Measurements from ENCODE around the gene ZNF253. TPM values are rescaled to one million over a fixed set of nuclear protein-coding genes. Genes with fewer than 3 reads are reported as not detected.
"Not testable (repeated sequence)": the region's sequence is repeated elsewhere in the genome, so short reads cannot be mapped to it uniquely, and the experiment has no call there.

ZNF253 gene
- total RNA-seq, 1 experiment from 2014 or later, result 25.3 TPM

DNA sequence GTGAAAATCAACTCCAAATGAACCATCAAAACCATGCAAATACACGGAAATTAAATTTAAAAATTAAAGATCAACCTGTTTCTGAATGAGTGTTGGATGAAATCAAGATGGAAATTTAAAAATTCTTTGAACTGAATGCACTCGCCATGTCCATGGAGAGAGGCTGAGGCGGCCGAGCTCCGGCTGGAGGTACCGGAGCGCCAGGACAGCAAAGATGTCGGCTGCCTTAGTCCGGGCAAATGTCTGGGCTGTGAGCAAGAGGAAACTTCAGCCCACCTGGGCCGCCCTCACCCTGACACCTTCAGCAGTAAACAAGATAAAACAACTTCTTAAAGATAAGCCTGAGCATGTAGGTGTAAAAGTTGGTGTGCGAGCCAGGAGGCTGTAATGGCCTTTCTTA, 38.8 kb upstream of the ZNF253 start:
- Histone ChIP-seq H3K27ac (ENCODE audit: low read length) (no peak overlapping the region), H3K4me3 (ENCODE audit: low read length) (no peak overlapping the region), H2AFZ (ENCODE audit: low read length) (no peak overlapping the region), H3K9me2 (replicated peaks; ENCODE audit: insufficient read depth, low read length) (no peaks in the 10 kb centered on the region), H4K20me1 (ENCODE audit: insufficient read depth, low read depth, low read length) (no peaks in the 10 kb centered on the region), H3K79me2 (ENCODE audit: low read length) (no peaks in the 10 kb centered on the region), H3K4me2 (ENCODE audit: low read depth, low read length, poor library complexity, severe bottlenecking) (no peak overlapping the region), H3K27me3 (ENCODE audit: low read length) (no peaks in the 10 kb centered on the region; the same call in 1 of the 2 replicates), H3K4me1 (ENCODE audit: low read length) (peaks cover 4% of the 10 kb centered on the region), H3K9me3 (ENCODE audit: low read length) (peaks cover 47% of the 10 kb centered on the region), H3K9ac (ENCODE audit: low read length) (no peak overlapping the region), H3K36me3 (ENCODE audit: insufficient read depth, low read length) (no peaks in the 10 kb centered on the region)
- no peak for DNase-seq

DNA sequence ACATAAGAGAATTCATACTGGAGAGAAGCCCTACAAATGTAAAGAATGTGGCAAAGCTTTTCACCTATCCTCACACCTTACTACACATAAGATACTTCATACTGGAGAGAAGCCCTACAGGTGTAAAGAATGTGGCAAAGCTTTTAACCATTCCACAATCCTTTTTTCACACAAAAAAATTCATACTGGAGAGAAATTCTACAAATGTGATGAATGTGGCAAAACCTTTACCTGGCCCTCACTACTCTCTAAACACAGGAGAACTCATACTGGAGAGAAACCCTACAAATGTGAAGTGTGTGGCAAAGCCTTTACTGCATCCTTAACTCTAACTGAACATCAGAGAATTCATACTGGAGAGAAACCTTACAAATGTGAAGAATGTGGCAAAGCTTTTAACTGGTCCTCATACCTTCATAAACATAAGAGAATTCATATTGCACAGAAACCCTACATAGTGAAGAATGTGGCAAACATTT, 30.1 kb upstream of the ZNF253 start:
- Histone ChIP-seq H3K9ac (ENCODE audit: low read length) (no peak overlapping the region), H3K4me3 (ENCODE audit: low read length) (no peak overlapping the region), H3K27me3 (ENCODE audit: low read length) (no peaks in the 10 kb centered on the region), H3K36me3 (ENCODE audit: insufficient read depth, low read length) (no peaks in the 10 kb centered on the region), H2AFZ (ENCODE audit: low read length) (no peak overlapping the region), H3K79me2 (ENCODE audit: low read length) (no peaks in the 10 kb centered on the region), H4K20me1 (ENCODE audit: insufficient read depth, low read depth, low read length) (no peaks in the 10 kb centered on the region), H3K4me2 (ENCODE audit: low read depth, low read length, poor library complexity, severe bottlenecking) (no peak overlapping the region), H3K9me3 (ENCODE audit: low read length) (peaks cover 21% of the 10 kb centered on the region), H3K4me1 (ENCODE audit: low read length) (no peaks in the 10 kb centered on the region), H3K9me2 (replicated peaks; ENCODE audit: insufficient read depth, low read length) (no peaks in the 10 kb centered on the region), H3K27ac (ENCODE audit: low read length) (no peak overlapping the region)
- DNase-seq, result no peak

DNA sequence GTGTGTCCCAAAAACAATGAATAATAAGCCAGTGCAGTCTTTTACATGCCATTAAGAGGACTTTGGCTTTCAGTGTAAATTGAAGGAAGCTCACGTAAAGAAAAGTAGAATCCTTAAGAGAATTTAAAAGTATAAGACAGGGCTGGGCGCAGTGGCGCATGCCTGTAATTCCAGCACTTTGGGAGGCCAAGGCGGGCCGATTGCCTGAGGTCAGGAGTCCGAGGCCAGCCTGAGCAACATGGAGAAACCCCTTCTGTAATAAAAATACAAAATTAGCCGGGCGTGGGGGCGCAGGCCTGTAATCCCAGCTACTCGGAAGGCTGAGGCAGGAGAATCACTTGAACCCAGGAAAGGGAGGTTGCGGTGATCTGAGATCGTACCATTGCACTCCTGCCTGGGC, 17.9 kb upstream of the ZNF253 start:
- no peak overlapping the region for H3K4me2 ChIP-seq (ENCODE audit: low read depth, low read length, poor library complexity, severe bottlenecking)
- H3K79me2 ChIP-seq (ENCODE audit: low read length), result no peaks in the 10 kb centered on the region
- H4K20me1 ChIP-seq (ENCODE audit: insufficient read depth, low read depth, low read length), result no peaks in the 10 kb centered on the region
- H3K4me3 ChIP-seq (ENCODE audit: low read length), result no peak overlapping the region
- peaks cover 9% of the 10 kb centered on the region for H3K9me3 ChIP-seq (ENCODE audit: low read length)
- H3K27ac ChIP-seq (ENCODE audit: low read length), result no peak overlapping the region
- H3K36me3 ChIP-seq (ENCODE audit: insufficient read depth, low read length), result no peaks in the 10 kb centered on the region
- no peak overlapping the region for H2AFZ ChIP-seq (ENCODE audit: low read length)
- no peak overlapping the region for H3K9ac ChIP-seq (ENCODE audit: low read length)
- H3K27me3 ChIP-seq (ENCODE audit: low read length), result no peaks in the 10 kb centered on the region
- DNase-seq, result no peak
- H3K4me1 ChIP-seq (ENCODE audit: low read length), result no peaks in the 10 kb centered on the region
- H3K9me2 ChIP-seq (replicated peaks; ENCODE audit: insufficient read depth, low read length), result no peaks in the 10 kb centered on the region

GRCh38 chr19:19849056-19849455, 16.6 kb upstream of the ZNF253 start:
- Histone ChIP-seq H3K9me2 (replicated peaks; ENCODE audit: insufficient read depth, low read length) (no peaks in the 10 kb centered on the region), H3K4me3 (ENCODE audit: low read length) (no peak overlapping the region), H3K79me2 (ENCODE audit: low read length) (no peaks in the 10 kb centered on the region), H3K4me2 (ENCODE audit: low read depth, low read length, poor library complexity, severe bottlenecking) (no peak overlapping the region), H3K27ac (ENCODE audit: low read length) (no peak overlapping the region), H3K9me3 (ENCODE audit: low read length) (peaks cover 3% of the 10 kb centered on the region), H3K4me1 (ENCODE audit: low read length) (no peaks in the 10 kb centered on the region), H2AFZ (ENCODE audit: low read length) (no peak overlapping the region), H3K36me3 (ENCODE audit: insufficient read depth, low read length) (no peaks in the 10 kb centered on the region), H4K20me1 (ENCODE audit: insufficient read depth, low read depth, low read length) (no peaks in the 10 kb centered on the region), H3K9ac (ENCODE audit: low read length) (no peak overlapping the region), H3K27me3 (ENCODE audit: low read length) (no peaks in the 10 kb centered on the region)
- no peak for DNase-seq

- not testable (repeated sequence) for H4K20me1 ChIP-seq (ENCODE audit: insufficient read depth, low read depth, low read length); H3K9ac ChIP-seq (ENCODE audit: low read length); H3K4me3 ChIP-seq (ENCODE audit: low read length); H3K27ac ChIP-seq (ENCODE audit: low read length); H3K4me2 ChIP-seq (ENCODE audit: low read depth, low read length, poor library complexity, severe bottlenecking); H3K9me2 ChIP-seq (replicated peaks; ENCODE audit: insufficient read depth, low read length); H3K4me1 ChIP-seq (ENCODE audit: low read length); H2AFZ ChIP-seq (ENCODE audit: low read length); DNase-seq; H3K9me3 ChIP-seq (ENCODE audit: low read length); H3K27me3 ChIP-seq (ENCODE audit: low read length); H3K79me2 ChIP-seq (ENCODE audit: low read length); H3K36me3 ChIP-seq (ENCODE audit: insufficient read depth, low read length)
Observed at GRCh38 chr19:19851740-19852139, 13.9 kb upstream of the ZNF253 start.

DNA sequence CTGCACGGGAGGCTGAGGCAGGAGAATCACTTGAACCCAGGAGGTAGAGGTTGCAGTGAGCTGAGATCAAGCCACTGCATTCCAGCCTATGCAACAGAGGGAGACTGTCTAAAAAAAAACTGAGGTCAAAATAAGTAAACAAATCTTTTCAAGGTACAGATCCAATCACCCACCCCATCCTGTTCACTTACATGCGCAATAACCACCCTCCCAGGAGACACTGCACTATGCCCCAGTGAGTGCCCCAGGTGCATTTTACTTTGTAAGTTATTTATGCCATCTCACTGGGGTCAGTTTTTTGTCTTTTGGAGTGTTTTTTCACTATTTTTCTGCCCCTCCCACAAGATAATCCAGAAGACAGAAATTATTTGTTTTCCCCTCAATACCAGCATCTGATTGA, 6.9 kb upstream of the ZNF253 start:
- H3K9me3 ChIP-seq (ENCODE audit: low read length), result no peaks in the 10 kb centered on the region
- DNase-seq, result no peak
- no peaks in the 10 kb centered on the region for H3K36me3 ChIP-seq (ENCODE audit: insufficient read depth, low read length)
- H2AFZ ChIP-seq (ENCODE audit: low read length), result no peak overlapping the region
- no peak overlapping the region for H3K4me2 ChIP-seq (ENCODE audit: low read depth, low read length, poor library complexity, severe bottlenecking)
- H4K20me1 ChIP-seq (ENCODE audit: insufficient read depth, low read depth, low read length), result no peaks in the 10 kb centered on the region
- H3K9me2 ChIP-seq (replicated peaks; ENCODE audit: insufficient read depth, low read length), result no peaks in the 10 kb centered on the region
- H3K27me3 ChIP-seq (ENCODE audit: low read length), result no peaks in the 10 kb centered on the region
- peaks cover 4% of the 10 kb centered on the region; the same call in 1 of the 2 replicates for H3K4me1 ChIP-seq (ENCODE audit: low read length)
- no peak overlapping the region for H3K27ac ChIP-seq (ENCODE audit: low read length)
- no peak overlapping the region for H3K9ac ChIP-seq (ENCODE audit: low read length)
- no peaks in the 10 kb centered on the region for H3K79me2 ChIP-seq (ENCODE audit: low read length)
- no peak overlapping the region for H3K4me3 ChIP-seq (ENCODE audit: low read length)

- DNase-seq, result no peak
- H2AFZ ChIP-seq (ENCODE audit: low read length), result no peak overlapping the region
- H3K4me1 ChIP-seq (ENCODE audit: low read length), result peaks cover 4% of the 10 kb centered on the region; the same call in 1 of the 2 replicates
- H3K9me2 ChIP-seq (replicated peaks; ENCODE audit: insufficient read depth, low read length), result no peaks in the 10 kb centered on the region
- no peak overlapping the region for H3K27ac ChIP-seq (ENCODE audit: low read length)
- no peak overlapping the region for H3K4me2 ChIP-seq (ENCODE audit: low read depth, low read length, poor library complexity, severe bottlenecking)
- H3K9ac ChIP-seq (ENCODE audit: low read length), result no peak overlapping the region
- no peak overlapping the region for H3K4me3 ChIP-seq (ENCODE audit: low read length)
- no peaks in the 10 kb centered on the region for H3K79me2 ChIP-seq (ENCODE audit: low read length)
- H3K36me3 ChIP-seq (ENCODE audit: insufficient read depth, low read length), result no peaks in the 10 kb centered on the region
- no peaks in the 10 kb centered on the region for H3K9me3 ChIP-seq (ENCODE audit: low read length)
- H4K20me1 ChIP-seq (ENCODE audit: insufficient read depth, low read depth, low read length), result no peaks in the 10 kb centered on the region
- H3K27me3 ChIP-seq (ENCODE audit: low read length), result no peaks in the 10 kb centered on the region
Observed at GRCh38 chr19:19860756-19861390, 4.8 kb upstream of the ZNF253 start.

GRCh38 chr19:19866611-19867248, 1.0 kb downstream of the ZNF253 start:
- peak overlapping the region; percentile 68 for H3K4me2 ChIP-seq (ENCODE audit: low read depth, low read length, poor library complexity, severe bottlenecking)
- H3K36me3 ChIP-seq (ENCODE audit: insufficient read depth, low read length), result peaks cover 45% of the 10 kb centered on the region
- DNase-seq, result peak; percentile 59
- H3K9me2 ChIP-seq (replicated peaks; ENCODE audit: insufficient read depth, low read length), result no peaks in the 10 kb centered on the region
- no peaks in the 10 kb centered on the region for H3K27me3 ChIP-seq (ENCODE audit: low read length)
- H4K20me1 ChIP-seq (ENCODE audit: insufficient read depth, low read depth, low read length), result no peaks in the 10 kb centered on the region
- H3K4me1 ChIP-seq (ENCODE audit: low read length), result peaks cover 6% of the 10 kb centered on the region
- peak overlapping the region; percentile 85 for H3K27ac ChIP-seq (ENCODE audit: low read length)
- peak overlapping the region; percentile 80 for H3K4me3 ChIP-seq (ENCODE audit: low read length)
- H3K79me2 ChIP-seq (ENCODE audit: low read length), result peaks cover 58% of the 10 kb centered on the region
- peaks cover 25% of the 10 kb centered on the region for H3K9me3 ChIP-seq (ENCODE audit: low read length)
- peak overlapping the region; percentile 87 for H3K9ac ChIP-seq (ENCODE audit: low read length)
- no peak overlapping the region; the same call in 1 of the 2 replicates for H2AFZ ChIP-seq (ENCODE audit: low read length)

Measured in Karpas-422 (cell line).